SJCRH30 (cell line): ENCODE results near the gene SPACA7. TPM values are rescaled to one million over a fixed set of nuclear protein-coding genes. Genes with fewer than 3 reads are reported as not detected.

Experiments used
- DNase-seq, 2 experiments: peaks; one replicate each; pipeline ENCODE4 v3.0.0-alpha.2; 2015 to 2020
- H3K27ac ChIP-seq: fragments of 250-450 bp; sonication (Bioruptor Pico); 2 replicates; pipeline ENCODE4 v1.5.1; 2020; ENCODE audit warnings: mild to moderate bottlenecking, moderate library complexity
- H3K27me3 ChIP-seq: fragments of 250-450 bp; sonication (Bioruptor Pico); 2 replicates; pipeline ENCODE4 v1.5.1; 2020; ENCODE audit warnings: mild to moderate bottlenecking, moderate library complexity
- H3K36me3 ChIP-seq: fragments of 250-450 bp; sonication (Bioruptor Pico); 2 replicates; pipeline ENCODE4 v1.5.1; 2020; ENCODE audit warnings: mild to moderate bottlenecking, moderate library complexity
- H3K4me1 ChIP-seq: fragments of 250-450 bp; sonication (Bioruptor Pico); 2 replicates; pipeline ENCODE4 v1.5.1; 2020; ENCODE audit warnings: mild to moderate bottlenecking, moderate library complexity
- H3K4me3 ChIP-seq: fragments of 250-450 bp; sonication (Bioruptor Pico); 2 replicates; pipeline ENCODE4 v1.5.1; 2020; ENCODE audit warnings: mild to moderate bottlenecking, moderate library complexity
- H3K9me3 ChIP-seq: fragments of 250-450 bp; sonication (Bioruptor Pico); replicated peaks from 2 replicates; pipeline ENCODE4 v1.5.1; 2020; ENCODE audit warnings: mild to moderate bottlenecking, moderate library complexity
- total RNA-seq: library from RNA; depleted of rRNA; stranded (reverse); fragments of >200 nt; shearing (Covaris generic); gene quantifications from 2 replicates; pipeline ENCODE4 v1.2.3, GENCODE V29; 2014

SPACA7 gene
- total RNA-seq, 1 experiment from 2014 or later = not detected

DNA sequence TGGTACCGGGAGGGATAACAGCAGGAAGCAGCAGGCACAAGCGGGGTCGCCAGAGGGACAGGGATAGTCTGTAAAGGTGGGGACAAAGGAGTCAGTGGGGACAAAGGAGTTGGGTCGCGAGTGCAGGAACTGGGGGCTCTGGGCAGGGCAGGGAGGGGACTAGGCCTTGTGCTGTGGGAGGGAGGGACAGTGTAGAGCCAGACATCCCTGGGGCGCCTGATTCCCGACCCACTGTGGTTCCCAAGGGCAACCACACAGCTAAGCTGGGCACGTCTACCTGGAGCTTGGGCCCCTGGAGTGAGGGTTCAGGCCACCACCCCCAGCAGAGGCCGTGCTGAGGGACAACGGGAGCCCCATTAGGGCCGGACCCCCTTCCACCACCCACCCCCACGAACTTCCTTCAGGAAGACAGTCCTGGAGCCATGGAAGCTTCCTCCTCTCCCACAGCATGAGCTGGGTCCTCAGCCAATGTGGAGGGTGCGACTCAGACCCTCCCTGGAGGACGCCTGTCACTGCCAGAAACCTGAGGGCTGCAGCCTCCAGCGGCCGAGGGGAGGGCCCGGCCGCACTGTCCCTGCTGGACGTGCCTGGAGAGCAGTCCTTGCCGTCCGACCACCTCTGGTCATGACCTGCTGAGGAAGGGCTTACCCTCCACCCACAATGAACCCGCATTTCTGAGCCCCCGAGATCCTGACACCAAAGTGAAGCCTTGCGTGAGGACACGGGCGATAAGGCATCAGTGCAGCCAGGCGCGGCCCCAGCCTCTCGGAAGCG lies 77.9 kb downstream of the SPACA7 start:
- no peak overlapping the region for H3K27ac ChIP-seq

GRCh38 chr13:112454648-112455334 lies 78.6 kb downstream of the SPACA7 start:
- Histone ChIP-seq H3K27me3 (no peaks in the 10 kb centered on the region), H3K4me3 (no peak overlapping the region), H3K27ac (no peak overlapping the region)

More for the DNA sequence above, 77.9 kb downstream of the SPACA7 start:
- Histone ChIP-seq H3K4me3 (no peak overlapping the region), H3K4me1 (no peaks in the 10 kb centered on the region), H3K27me3 (no peaks in the 10 kb centered on the region), H3K36me3 (no peaks in the 10 kb centered on the region), H3K9me3 (no peaks in the 10 kb centered on the region)
- DNase-seq = no peak

GRCh38 chr13:112455476-112456059 lies 79.4 kb downstream of the SPACA7 start:
- no peaks in the 10 kb centered on the region for H3K9me3 ChIP-seq
- no peaks in the 10 kb centered on the region for H3K36me3 ChIP-seq
- no peaks in the 10 kb centered on the region for H3K4me1 ChIP-seq
- no peak overlapping the region for H3K4me3 ChIP-seq
- no peak overlapping the region for H3K27ac ChIP-seq
- no peaks in the 10 kb centered on the region for H3K27me3 ChIP-seq
- DNase-seq = no peak

More at GRCh38 chr13:112454648-112455334, 78.6 kb downstream of the SPACA7 start:
- no peaks in the 10 kb centered on the region for H3K36me3 ChIP-seq
- no peaks in the 10 kb centered on the region for H3K4me1 ChIP-seq
- no peak for DNase-seq
- H3K9me3 ChIP-seq = no peaks in the 10 kb centered on the region

DNA sequence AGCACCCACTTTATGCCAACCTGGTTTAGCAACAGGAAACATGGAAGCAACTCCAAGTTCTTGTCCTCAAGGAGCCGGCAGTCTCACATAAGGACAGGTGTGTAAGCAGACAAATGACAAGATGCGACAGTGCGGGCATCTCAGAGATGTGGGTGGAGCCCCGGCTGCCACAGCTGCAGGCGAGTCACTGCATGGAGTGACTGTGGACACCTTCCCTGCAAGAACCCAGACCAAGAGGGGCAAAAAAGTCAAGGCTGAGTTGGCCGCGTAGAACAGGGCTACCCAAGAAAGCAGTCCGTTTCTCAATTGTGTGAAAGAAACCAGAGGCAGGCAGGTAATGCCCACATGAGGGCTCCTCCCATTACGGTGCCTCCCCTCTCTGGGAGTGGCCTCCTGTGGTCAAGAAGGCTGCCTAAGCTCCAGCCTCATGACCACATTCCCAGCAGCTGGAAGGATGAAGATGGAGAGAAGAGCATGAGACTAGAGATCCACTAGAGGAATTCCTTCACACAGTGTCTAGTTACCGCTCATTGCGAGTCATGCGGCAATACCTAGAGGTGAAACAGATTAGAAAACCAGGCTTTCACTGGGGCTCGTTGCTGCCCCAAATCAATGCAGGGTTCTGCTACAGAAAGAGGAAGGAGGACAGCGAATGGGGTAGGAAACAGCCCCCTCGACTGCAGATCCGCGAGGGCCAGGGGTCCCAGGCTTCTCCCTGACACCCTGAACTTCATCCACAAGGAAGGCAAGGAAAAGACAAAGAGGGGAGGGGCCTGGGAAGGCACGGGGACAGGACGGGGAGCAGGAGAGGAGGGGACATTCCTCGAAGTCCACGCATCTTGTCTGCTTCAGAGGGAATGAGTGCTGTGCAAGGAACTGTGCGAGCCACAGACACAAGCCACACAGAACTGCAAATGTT lies 80.2 kb downstream of the SPACA7 start:
- no peaks in the 10 kb centered on the region for H3K9me3 ChIP-seq
- no peak for DNase-seq
- no peak overlapping the region for H3K27ac ChIP-seq
- H3K36me3 ChIP-seq = no peaks in the 10 kb centered on the region
- no peak overlapping the region for H3K4me3 ChIP-seq
- H3K4me1 ChIP-seq = no peaks in the 10 kb centered on the region
- no peaks in the 10 kb centered on the region for H3K27me3 ChIP-seq

- no peak for DNase-seq
- Histone ChIP-seq H3K27ac (no peak overlapping the region), H3K4me1 (no peaks in the 10 kb centered on the region), H3K9me3 (no peaks in the 10 kb centered on the region), H3K4me3 (no peak overlapping the region), H3K27me3 (no peaks in the 10 kb centered on the region), H3K36me3 (no peaks in the 10 kb centered on the region)
Observed at GRCh38 chr13:112457081-112457480, 80.9 kb downstream of the SPACA7 start.

DNA sequence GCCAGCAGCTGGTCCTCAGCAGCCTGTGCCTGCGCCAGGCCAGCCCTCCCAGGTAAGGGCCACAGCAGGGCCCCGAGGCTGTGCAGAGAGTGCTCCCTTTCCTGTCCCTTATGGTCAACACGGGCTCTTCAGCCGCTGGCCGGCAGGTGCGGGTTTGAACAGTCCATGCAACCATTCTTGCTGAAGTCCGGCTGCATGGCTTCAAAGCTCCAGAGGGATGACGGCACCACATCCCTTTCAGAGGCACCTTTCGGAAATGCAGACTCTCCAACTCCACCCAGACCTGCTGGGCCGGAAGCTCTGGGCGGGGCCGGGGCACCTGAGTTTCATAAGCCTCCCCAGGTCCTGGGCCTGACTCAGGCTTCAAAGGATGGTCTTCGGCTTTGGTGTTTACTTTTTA lies 81.3 kb downstream of the SPACA7 start:
- no peaks in the 10 kb centered on the region for H3K9me3 ChIP-seq
- H3K27me3 ChIP-seq = no peaks in the 10 kb centered on the region
- H3K4me3 ChIP-seq = no peak overlapping the region
- H3K27ac ChIP-seq = no peak overlapping the region
- H3K4me1 ChIP-seq = no peaks in the 10 kb centered on the region
- H3K36me3 ChIP-seq = no peaks in the 10 kb centered on the region
- DNase-seq = no peak

- no peak overlapping the region for H3K4me3 ChIP-seq
- DNase-seq = no peak
- H3K27me3 ChIP-seq = no peaks in the 10 kb centered on the region
- no peaks in the 10 kb centered on the region for H3K4me1 ChIP-seq
- H3K36me3 ChIP-seq = no peaks in the 10 kb centered on the region
- no peak overlapping the region for H3K27ac ChIP-seq
- H3K9me3 ChIP-seq = no peaks in the 10 kb centered on the region
Observed at GRCh38 chr13:112462408-112462807, 86.3 kb downstream of the SPACA7 start.

- Histone ChIP-seq H3K9me3 (no peaks in the 10 kb centered on the region), H3K4me1 (no peaks in the 10 kb centered on the region), H3K27ac (no peak overlapping the region), H3K27me3 (no peaks in the 10 kb centered on the region), H3K36me3 (no peaks in the 10 kb centered on the region), H3K4me3 (no peak overlapping the region)
- DNase-seq = no peak
Observed at GRCh38 chr13:112464720-112465119, 88.6 kb downstream of the SPACA7 start.

GRCh38 chr13:112465251-112466131 lies 89.3 kb downstream of the SPACA7 start:
- Histone ChIP-seq H3K27ac (no peak overlapping the region), H3K27me3 (no peaks in the 10 kb centered on the region), H3K4me3 (no peak overlapping the region)

DNA sequence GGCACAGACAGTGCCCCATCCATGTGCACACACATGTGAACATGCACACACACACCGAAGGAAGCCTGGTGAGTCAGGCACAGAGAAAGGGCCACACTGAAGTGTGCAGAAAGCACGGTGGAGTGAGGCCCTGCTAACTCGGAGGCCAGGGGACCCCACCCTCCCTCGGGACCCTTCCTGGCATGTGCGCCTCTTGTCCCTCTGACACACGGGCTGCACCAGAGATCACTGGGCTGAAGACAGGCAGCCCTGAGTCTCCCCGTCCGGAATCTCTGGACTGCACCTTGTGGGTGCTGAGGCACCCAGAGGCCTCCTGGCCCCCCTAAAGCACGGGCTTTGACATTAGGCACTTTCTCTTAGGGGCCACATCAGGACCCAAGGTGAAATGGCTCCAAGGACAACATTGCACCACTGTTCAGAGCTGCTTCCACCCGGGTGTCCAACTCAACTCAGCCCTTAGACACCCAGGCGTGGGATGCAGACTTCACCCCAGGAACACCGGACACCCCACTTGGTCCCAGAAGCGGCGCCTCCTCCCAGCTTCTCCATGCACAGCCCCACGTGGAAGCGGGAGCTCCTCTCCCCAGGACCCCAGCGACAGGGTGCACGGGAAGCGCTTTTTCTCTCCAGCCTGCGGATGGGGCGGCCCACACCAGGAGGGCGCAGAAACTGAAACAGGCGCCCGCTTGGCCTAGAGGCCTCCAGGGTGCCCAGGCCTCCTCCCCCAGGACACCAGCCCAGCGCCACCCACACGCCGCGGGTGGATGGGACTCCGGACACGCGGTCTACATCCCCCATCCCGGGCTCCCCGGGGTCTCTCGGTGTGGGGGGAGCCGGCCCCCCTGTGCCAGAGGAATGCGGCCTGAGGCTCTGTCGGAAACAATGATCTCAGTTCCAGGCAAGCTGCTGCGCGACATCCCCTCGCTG lies 90.2 kb downstream of the SPACA7 start:
- no peak overlapping the region for H3K27ac ChIP-seq
- H3K4me1 ChIP-seq = no peaks in the 10 kb centered on the region
- H3K4me3 ChIP-seq = no peak overlapping the region
- no peaks in the 10 kb centered on the region for H3K36me3 ChIP-seq
- no peaks in the 10 kb centered on the region for H3K27me3 ChIP-seq
- DNase-seq = no peak
- no peaks in the 10 kb centered on the region for H3K9me3 ChIP-seq

More at GRCh38 chr13:112465251-112466131, 89.3 kb downstream of the SPACA7 start:
- Histone ChIP-seq H3K4me1 (no peaks in the 10 kb centered on the region), H3K36me3 (no peaks in the 10 kb centered on the region), H3K9me3 (no peaks in the 10 kb centered on the region)
- no peak for DNase-seq

DNA sequence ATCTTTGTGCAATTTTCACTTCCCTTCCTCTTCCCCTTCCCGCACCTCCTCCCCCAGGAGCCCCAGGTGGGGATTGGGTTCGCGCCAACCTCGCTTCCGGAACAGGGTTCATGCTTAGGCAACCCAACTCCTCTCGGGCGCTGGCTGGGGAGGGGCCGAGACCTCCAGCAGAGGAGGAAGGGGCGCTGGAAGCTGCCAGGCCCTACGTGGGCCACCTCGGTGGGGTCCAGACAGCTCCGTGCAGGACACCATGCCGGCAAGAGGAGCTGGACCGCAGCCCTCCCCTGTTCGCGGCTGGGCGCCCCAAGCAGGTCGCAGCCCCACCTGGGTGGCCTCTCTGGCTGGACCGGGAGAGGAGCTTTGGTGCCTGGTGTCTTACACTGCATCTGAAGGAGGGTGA lies 91.1 kb downstream of the SPACA7 start:
- DNase-seq = no peak
- Histone ChIP-seq H3K27ac (no peak overlapping the region), H3K4me1 (no peaks in the 10 kb centered on the region), H3K27me3 (no peaks in the 10 kb centered on the region), H3K9me3 (no peaks in the 10 kb centered on the region), H3K36me3 (no peaks in the 10 kb centered on the region), H3K4me3 (no peak overlapping the region)

GRCh38 chr13:112468069-112468468 lies 91.9 kb downstream of the SPACA7 start:
- Histone ChIP-seq H3K27ac (no peak overlapping the region), H3K36me3 (no peaks in the 10 kb centered on the region), H3K4me1 (no peaks in the 10 kb centered on the region), H3K9me3 (no peaks in the 10 kb centered on the region), H3K4me3 (no peak overlapping the region), H3K27me3 (no peaks in the 10 kb centered on the region)
- no peak for DNase-seq
